Osteoblast (primary cell): ENCODE measurements around the gene SLC9A9. TPM values are rescaled to one million over a fixed set of nuclear protein-coding genes. Genes with fewer than 3 reads are reported as not detected.

Experiments used
- DNase-seq: peaks from one replicate; pipeline ENCODE4 v3.0.0; 2011; ENCODE audit warnings: low spot score, mixed read lengths; ENCODE audit not compliant: insufficient read length; ENCODE audit errors: missing footprints
- H2AFZ ChIP-seq: 2 replicates; pipeline ENCODE4 v1.6.0; 2011; ENCODE audit warnings: mild to moderate bottlenecking, low read length
- H3K27ac ChIP-seq: 2 replicates; pipeline ENCODE4 v1.5.1; 2011; ENCODE audit warnings: mild to moderate bottlenecking, low read depth, low read length, moderate library complexity
- H3K27me3 ChIP-seq: 2 replicates; pipeline ENCODE4 v1.6.0; 2012; ENCODE audit warnings: mild to moderate bottlenecking, control low read depth, inconsistent platforms, low read length, moderate library complexity; ENCODE audit not compliant: insufficient read depth
- H3K36me3 ChIP-seq: 2 replicates; pipeline ENCODE4 v1.5.1; 2011; ENCODE audit warnings: mild to moderate bottlenecking, low read length, control low read depth, moderate library complexity; ENCODE audit not compliant: insufficient read depth
- H3K4me1 ChIP-seq: 2 replicates; pipeline ENCODE4 v1.5.1; 2011; ENCODE audit warnings: mild to moderate bottlenecking, low read length, control low read depth, moderate library complexity; ENCODE audit not compliant: insufficient read depth
- H3K4me2 ChIP-seq: 2 replicates; pipeline ENCODE4 v1.6.0; 2011; ENCODE audit warnings: mild to moderate bottlenecking, low read length; ENCODE audit not compliant: insufficient read depth
- H3K4me3 ChIP-seq: fragments of 200-600 bp; sonication (generic); 3 replicates; pipeline ENCODE4 v1.5.1; 2012; ENCODE audit warnings: mild to moderate bottlenecking, low read length, inconsistent platforms; ENCODE audit not compliant: insufficient read depth
- H3K79me2 ChIP-seq: 2 replicates; pipeline ENCODE4 v1.6.0; 2012; ENCODE audit warnings: mild to moderate bottlenecking, low read length, control low read depth, inconsistent platforms; ENCODE audit not compliant: insufficient read depth
- H3K9me3 ChIP-seq: 2 replicates; pipeline ENCODE4 v1.5.1; 2011; ENCODE audit warnings: low read depth, low read length, control low read depth
- H4K20me1 ChIP-seq: 2 replicates; pipeline ENCODE4 v1.6.0; 2012; ENCODE audit warnings: mild to moderate bottlenecking, low read length, control low read depth; ENCODE audit not compliant: insufficient read depth
- total RNA-seq: library from RNA; depleted of rRNA; stranded (reverse); fragments of >200 nt; gene quantifications from 2 replicates; pipeline ENCODE4 v1.2.3, GENCODE V29; 2012
- TF ChIP-seq, protein P1 (sequence below): IDR thresholded peaks from 2 replicates; pipeline ENCODE4 v1.5.1; 2011; ENCODE audit warnings: mild to moderate bottlenecking, low read depth, low read length, moderate library complexity; ENCODE audit errors: extremely low read depth

The SLC9A9 gene
- total RNA-seq, 1 donor, result 6.5 TPM

- Histone ChIP-seq H3K36me3 (no peaks in the 10 kb centered on the region), H3K9me3 (no peaks in the 10 kb centered on the region), H2AFZ (no peak overlapping the region), H3K4me1 (no peaks in the 10 kb centered on the region), H3K4me2 (no peak overlapping the region), H3K4me3 (no peak overlapping the region), H3K27ac (no peak overlapping the region), H4K20me1 (no peaks in the 10 kb centered on the region), H3K27me3 (no peaks in the 10 kb centered on the region), H3K79me2 (no peaks in the 10 kb centered on the region)
- no peak for DNase-seq
- TF ChIP-seq, protein P1, sequence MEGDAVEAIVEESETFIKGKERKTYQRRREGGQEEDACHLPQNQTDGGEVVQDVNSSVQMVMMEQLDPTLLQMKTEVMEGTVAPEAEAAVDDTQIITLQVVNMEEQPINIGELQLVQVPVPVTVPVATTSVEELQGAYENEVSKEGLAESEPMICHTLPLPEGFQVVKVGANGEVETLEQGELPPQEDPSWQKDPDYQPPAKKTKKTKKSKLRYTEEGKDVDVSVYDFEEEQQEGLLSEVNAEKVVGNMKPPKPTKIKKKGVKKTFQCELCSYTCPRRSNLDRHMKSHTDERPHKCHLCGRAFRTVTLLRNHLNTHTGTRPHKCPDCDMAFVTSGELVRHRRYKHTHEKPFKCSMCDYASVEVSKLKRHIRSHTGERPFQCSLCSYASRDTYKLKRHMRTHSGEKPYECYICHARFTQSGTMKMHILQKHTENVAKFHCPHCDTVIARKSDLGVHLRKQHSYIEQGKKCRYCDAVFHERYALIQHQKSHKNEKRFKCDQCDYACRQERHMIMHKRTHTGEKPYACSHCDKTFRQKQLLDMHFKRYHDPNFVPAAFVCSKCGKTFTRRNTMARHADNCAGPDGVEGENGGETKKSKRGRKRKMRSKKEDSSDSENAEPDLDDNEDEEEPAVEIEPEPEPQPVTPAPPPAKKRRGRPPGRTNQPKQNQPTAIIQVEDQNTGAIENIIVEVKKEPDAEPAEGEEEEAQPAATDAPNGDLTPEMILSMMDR, result no peak
Measured at GRCh38 chr3:143356839-143357238, 491.4 kb downstream of the SLC9A9 start.

- Histone ChIP-seq H3K4me2 (no peak overlapping the region), H3K4me1 (no peaks in the 10 kb centered on the region), H2AFZ (no peak overlapping the region), H3K27ac (no peak overlapping the region), H4K20me1 (no peaks in the 10 kb centered on the region), H3K9me3 (no peaks in the 10 kb centered on the region), H3K4me3 (no peak overlapping the region), H3K79me2 (no peaks in the 10 kb centered on the region), H3K27me3 (no peaks in the 10 kb centered on the region), H3K36me3 (no peaks in the 10 kb centered on the region)
- TF ChIP-seq, protein P1, result no peak
- no peak for DNase-seq
Measured at GRCh38 chr3:143354342-143354741, 493.9 kb downstream of the SLC9A9 start.

DNA sequence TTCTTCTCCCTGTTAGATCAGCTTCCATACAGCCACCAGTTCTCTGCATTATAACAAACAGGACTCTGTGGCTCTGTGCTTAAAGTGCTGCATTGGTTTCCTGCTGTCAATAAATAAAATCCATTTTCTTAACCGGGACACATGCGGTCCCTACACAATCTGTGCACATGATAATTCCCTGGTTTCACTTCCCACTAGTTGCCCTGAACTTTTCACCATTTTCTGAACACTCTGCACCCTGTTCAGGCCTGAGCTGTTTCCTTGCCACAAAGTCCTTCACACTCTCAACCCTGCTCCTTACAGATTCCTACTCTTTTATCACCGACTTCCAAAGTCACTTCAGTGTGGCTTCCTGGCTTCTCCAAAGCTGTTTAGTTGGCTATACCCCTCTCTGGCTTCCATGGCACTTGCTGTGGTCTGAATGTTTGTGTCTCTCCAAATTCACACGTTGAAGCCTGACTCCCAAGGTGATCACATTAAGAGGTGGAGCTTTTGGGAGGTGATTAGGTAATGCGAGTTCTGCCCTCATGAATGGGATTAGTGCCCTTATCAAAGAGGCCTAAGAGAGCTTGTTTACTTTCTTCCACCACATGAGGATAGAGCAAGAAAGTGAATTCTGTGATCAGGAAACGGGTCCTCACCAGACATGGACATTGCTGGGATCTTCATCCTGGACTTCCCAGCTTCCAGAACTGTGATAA lies 495.3 kb downstream of the SLC9A9 start:
- Histone ChIP-seq H3K79me2 (no peaks in the 10 kb centered on the region), H3K4me2 (no peak overlapping the region), H3K27me3 (no peaks in the 10 kb centered on the region), H3K27ac (no peak overlapping the region), H3K36me3 (no peaks in the 10 kb centered on the region), H2AFZ (no peak overlapping the region), H3K9me3 (no peaks in the 10 kb centered on the region), H3K4me3 (no peak overlapping the region), H3K4me1 (no peaks in the 10 kb centered on the region), H4K20me1 (no peaks in the 10 kb centered on the region)
- TF ChIP-seq, protein P1, result no peak
- no peak for DNase-seq

GRCh38 chr3:143351895-143352608 lies 496.2 kb downstream of the SLC9A9 start:
- H3K4me3 ChIP-seq, result no peak overlapping the region
- H3K9me3 ChIP-seq, result no peaks in the 10 kb centered on the region
- TF ChIP-seq, protein P1, result no peak
- no peak for DNase-seq
- H3K79me2 ChIP-seq, result no peaks in the 10 kb centered on the region
- H3K36me3 ChIP-seq, result no peaks in the 10 kb centered on the region
- no peaks in the 10 kb centered on the region for H3K27me3 ChIP-seq
- H3K4me1 ChIP-seq, result no peaks in the 10 kb centered on the region
- no peak overlapping the region for H3K4me2 ChIP-seq
- H3K27ac ChIP-seq, result no peak overlapping the region
- no peak overlapping the region for H2AFZ ChIP-seq
- no peaks in the 10 kb centered on the region for H4K20me1 ChIP-seq
